Measurements from ENCODE around the gene BUD23.

DNA sequence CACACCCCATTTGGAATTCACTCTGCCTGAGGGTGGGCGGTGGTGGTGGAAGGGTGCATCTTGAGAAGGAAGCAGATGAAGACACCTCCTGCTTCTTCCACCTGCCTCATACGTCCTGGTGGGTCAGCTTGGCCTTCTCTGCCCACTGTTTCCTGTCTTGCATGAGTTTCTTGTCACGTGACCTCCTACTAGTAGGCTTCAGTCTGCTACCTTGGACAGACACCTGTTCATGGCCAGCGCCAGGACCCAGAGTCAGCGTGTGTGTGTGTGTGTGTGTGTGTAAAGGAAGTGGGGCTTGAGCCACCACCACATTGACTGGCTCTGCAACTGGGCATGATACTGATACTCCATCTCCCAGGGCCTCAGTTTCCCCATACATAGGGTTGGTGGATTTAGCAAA lies 32.9 kb upstream of the BUD23 start:
- TF ChIP-seq SP1 (IDR thresholded peaks at IDR 0.05) (no peak), TAF1 (conservative IDR thresholded peaks at IDR 0.05) (no peak), REST (IDR thresholded peaks at IDR 0.05) (no peak), GABPA (IDR thresholded peaks at IDR 0.05 in 1 of 2, conservative IDR thresholded peaks at IDR 0.05 in 1 of 2) (no peak)
- TF ChIP-seq, protein P1, sequence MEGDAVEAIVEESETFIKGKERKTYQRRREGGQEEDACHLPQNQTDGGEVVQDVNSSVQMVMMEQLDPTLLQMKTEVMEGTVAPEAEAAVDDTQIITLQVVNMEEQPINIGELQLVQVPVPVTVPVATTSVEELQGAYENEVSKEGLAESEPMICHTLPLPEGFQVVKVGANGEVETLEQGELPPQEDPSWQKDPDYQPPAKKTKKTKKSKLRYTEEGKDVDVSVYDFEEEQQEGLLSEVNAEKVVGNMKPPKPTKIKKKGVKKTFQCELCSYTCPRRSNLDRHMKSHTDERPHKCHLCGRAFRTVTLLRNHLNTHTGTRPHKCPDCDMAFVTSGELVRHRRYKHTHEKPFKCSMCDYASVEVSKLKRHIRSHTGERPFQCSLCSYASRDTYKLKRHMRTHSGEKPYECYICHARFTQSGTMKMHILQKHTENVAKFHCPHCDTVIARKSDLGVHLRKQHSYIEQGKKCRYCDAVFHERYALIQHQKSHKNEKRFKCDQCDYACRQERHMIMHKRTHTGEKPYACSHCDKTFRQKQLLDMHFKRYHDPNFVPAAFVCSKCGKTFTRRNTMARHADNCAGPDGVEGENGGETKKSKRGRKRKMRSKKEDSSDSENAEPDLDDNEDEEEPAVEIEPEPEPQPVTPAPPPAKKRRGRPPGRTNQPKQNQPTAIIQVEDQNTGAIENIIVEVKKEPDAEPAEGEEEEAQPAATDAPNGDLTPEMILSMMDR (IDR thresholded peaks at IDR 0.05; ENCODE audit: low read depth, low read length, missing input control), result no peak
- TF ChIP-seq, protein P2, sequence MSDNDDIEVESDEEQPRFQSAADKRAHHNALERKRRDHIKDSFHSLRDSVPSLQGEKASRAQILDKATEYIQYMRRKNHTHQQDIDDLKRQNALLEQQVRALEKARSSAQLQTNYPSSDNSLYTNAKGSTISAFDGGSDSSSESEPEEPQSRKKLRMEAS (IDR thresholded peaks at IDR 0.05), result no peak
